Natural killer cell (primary cell): ENCODE results near the gene RREB1. TPM values are rescaled to one million over a fixed set of nuclear protein-coding genes. Genes with fewer than 3 reads are reported as not detected.
"Not testable (repeated sequence)": the region's sequence is repeated elsewhere in the genome, so short reads cannot be mapped to it uniquely, and the experiment has no call there.

Experiments used
- ATAC-seq, 3 donors: fragments of 150-1000 bp in 2 of 3; fragments of 200-7000 bp in 1 of 3; cut with Tn5 transposase; 1 replicate in 1 of 3; 2 replicates in 2 of 3; pipeline ENCODE4 v1.10.0; 2021; ENCODE audit warnings: mild to moderate bottlenecking in 2 of 3, moderate library complexity in 2 of 3
- DNase-seq, 2 donors: peaks; one replicate each; pipeline versions ENCODE4 v3.0.0 to v3.0.0-alpha.2; 2013 to 2021; ENCODE audit warnings: mixed read lengths in 1 of 2
- H3K27ac ChIP-seq: one replicate; pipeline ENCODE4 v1.5.1; 2013; ENCODE audit warnings: mild to moderate bottlenecking, low read length
- H3K27me3 ChIP-seq: one replicate; pipeline ENCODE4 v1.6.1; 2013; ENCODE audit warnings: low read length; ENCODE audit not compliant: control insufficient read depth, insufficient read depth
- H3K36me3 ChIP-seq: one replicate; pipeline ENCODE4 v1.6.1; 2013; ENCODE audit warnings: low read length; ENCODE audit not compliant: control insufficient read depth, insufficient read depth
- H3K4me1 ChIP-seq: one replicate; pipeline ENCODE4 v1.6.1; 2013; ENCODE audit warnings: low read length; ENCODE audit not compliant: control insufficient read depth, insufficient read depth
- H3K4me3 ChIP-seq: one replicate; pipeline ENCODE4 v1.5.1; 2013; ENCODE audit warnings: low read length
- H3K9me3 ChIP-seq: one replicate; pipeline ENCODE4 v1.6.1; 2013; ENCODE audit warnings: low read length; ENCODE audit not compliant: control insufficient read depth, insufficient read depth
- H3K27ac Mint-ChIP-seq, 2 donors: one replicate each; pipeline ENCODE4 v1.8.0; 2022; ENCODE audit warnings: mild to moderate bottlenecking in 2 of 2, mixed read lengths in 2 of 2, moderate library complexity in 1 of 2
- H3K27me3 Mint-ChIP-seq, 2 donors: one replicate each; pipeline ENCODE4 v1.8.0; 2022; ENCODE audit warnings: low read depth in 2 of 2, mixed read lengths in 2 of 2
- H3K36me3 Mint-ChIP-seq: one replicate; pipeline ENCODE4 v1.8.0; 2022; ENCODE audit warnings: mixed read lengths
- H3K4me1 Mint-ChIP-seq, 2 donors: one replicate each; pipeline ENCODE4 v1.8.0; 2022; ENCODE audit warnings: mixed read lengths in 2 of 2
- H3K4me3 Mint-ChIP-seq: one replicate; pipeline ENCODE4 v1.8.0; 2022; ENCODE audit warnings: mild to moderate bottlenecking, moderate library complexity, mixed read lengths
- H3K9me3 Mint-ChIP-seq, 2 donors: one replicate each; pipeline ENCODE4 v1.8.0; 2022; ENCODE audit warnings: mixed read lengths in 2 of 2
- CTCF ChIP-seq: fragments of 200-600 bp; IDR thresholded peaks from one replicate; pipeline ENCODE4 v1.8.0; 2022; ENCODE audit warnings: antibody characterized with exemption
- WGBS: methylation state at CpG from one replicate; pipeline ENCODE4 v1.1.7; 2013; ENCODE audit warnings: missing lambda C conversion rate; ENCODE audit not compliant: insufficient coverage; 5-methylcytosine and 5-hydroxymethylcytosine counted together
- intact Hi-C: fragments of 100-400 bp; cut with micrococcal nuclease; formaldehyde crosslinking; loops from one replicate; pipeline ENCODE4 v1.14.2; 2022
- total RNA-seq, 4 donors: library from RNA; stranded (reverse); fragments of 120-200 nt in 1 of 4; gene quantifications; one replicate each; pipeline versions ENCODE4 v1.2.3 to v1.2.4, GENCODE V29; 2013 to 2022

Gene RREB1
- total RNA-seq, 3 donors from 2014 or later (not counting 1 experiment from before 2014, with no cell fraction given), result 42.2 to 51.8 (median 44.0) TPM

- H3K27me3 Mint-ChIP-seq, result no peaks in the 10 kb centered on the region
- ATAC-seq, result no peak
- H3K9me3 Mint-ChIP-seq, result no peaks in the 10 kb centered on the region
- DNase-seq, result no peak
- 76% methylated on average over 9 of the region's 10 CpGs for WGBS
- intact Hi-C loops, result no loop called here
- H3K27ac Mint-ChIP-seq, result no peak overlapping the region
- H3K4me1 Mint-ChIP-seq, result peaks cover 7% of the 10 kb centered on the region in 2 donors
- H3K4me3 Mint-ChIP-seq, result no peak overlapping the region
- H3K4me3 ChIP-seq, result no peak overlapping the region
- H3K4me1 ChIP-seq, result peaks cover 7% of the 10 kb centered on the region
- H3K36me3 ChIP-seq, result no peaks in the 10 kb centered on the region
- H3K27me3 ChIP-seq, result no peaks in the 10 kb centered on the region
- H3K9me3 ChIP-seq, result no peaks in the 10 kb centered on the region
- H3K36me3 Mint-ChIP-seq, result no peaks in the 10 kb centered on the region
- H3K27ac ChIP-seq, result no peak overlapping the region
- no peak for TF ChIP-seq CTCF
Observed at GRCh38 chr6:7273709-7274108, 165.9 kb downstream of the RREB1 start.

- H3K27me3 Mint-ChIP-seq, H3K27ac Mint-ChIP-seq, H3K36me3 ChIP-seq, ATAC-seq, H3K4me1 ChIP-seq, H3K27me3 ChIP-seq, H3K4me1 Mint-ChIP-seq, H3K4me3 Mint-ChIP-seq, H3K27ac ChIP-seq, DNase-seq, H3K4me3 ChIP-seq, H3K9me3 Mint-ChIP-seq, H3K9me3 ChIP-seq, intact Hi-C loops, H3K36me3 Mint-ChIP-seq: not testable (repeated sequence)
- WGBS, result 97% methylated on average over 8 of the region's 8 CpGs
Observed at GRCh38 chr6:7274525-7274924, 166.8 kb downstream of the RREB1 start.

- H3K27me3 ChIP-seq, result no peaks in the 10 kb centered on the region
- H3K4me1 ChIP-seq, result peaks cover 9% of the 10 kb centered on the region
- TF ChIP-seq CTCF, result no peak
- Mint-ChIP-seq H3K4me3 (no peak overlapping the region), H3K9me3 (no peaks in the 10 kb centered on the region), H3K4me1 (peaks cover 7 to 11% of the 10 kb centered on the region in 2 donors), H3K36me3 (no peaks in the 10 kb centered on the region), H3K27ac (no peak overlapping the region), H3K27me3 (no peaks in the 10 kb centered on the region)
- H3K36me3 ChIP-seq, result no peaks in the 10 kb centered on the region
- 57% methylated on average over 7 of the region's 7 CpGs for WGBS
- DNase-seq (no peak), ATAC-seq (no peak)
- intact Hi-C loops, result loop anchor here (2.0 kb wide), 1 partner anchor 63 kb away; no protein-coding TSS in a partner anchor
- H3K27ac ChIP-seq, result no peak overlapping the region
- no peaks in the 10 kb centered on the region for H3K9me3 ChIP-seq
- no peak overlapping the region for H3K4me3 ChIP-seq
Observed at GRCh38 chr6:7276199-7276524, 168.4 kb downstream of the RREB1 start.

GRCh38 chr6:7282097-7282906, 174.5 kb downstream of the RREB1 start:
- Mint-ChIP-seq H3K4me1 (peaks cover 16 to 18% of the 10 kb centered on the region in 2 donors), H3K4me3 (no peak overlapping the region), H3K27me3 (no peaks in the 10 kb centered on the region), H3K27ac (peak overlapping the region; percentile 57 to 79), H3K36me3 (peaks cover 3% of the 10 kb centered on the region), H3K9me3 (no peaks in the 10 kb centered on the region)
- Histone ChIP-seq H3K27me3 (no peaks in the 10 kb centered on the region), H3K9me3 (no peaks in the 10 kb centered on the region), H3K4me1 (peaks cover 15% of the 10 kb centered on the region), H3K36me3 (peaks cover 21% of the 10 kb centered on the region), H3K27ac (no peak overlapping the region), H3K4me3 (no peak overlapping the region)
- 36% methylated on average over 10 of the region's 10 CpGs for WGBS
- intact Hi-C loops, result no loop called here
- TF ChIP-seq CTCF, result no peak
- ATAC-seq, result no peak
- peak in 1 of 2 donors; percentile 16 for DNase-seq
